T-helper 9 cell (primary cell): ENCODE results near the gene MCCD1.

Source experiments
- DNase-seq: peaks from one replicate; pipeline ENCODE4 v3.0.0-alpha.2; 2020

MCCD1 gene

DNA sequence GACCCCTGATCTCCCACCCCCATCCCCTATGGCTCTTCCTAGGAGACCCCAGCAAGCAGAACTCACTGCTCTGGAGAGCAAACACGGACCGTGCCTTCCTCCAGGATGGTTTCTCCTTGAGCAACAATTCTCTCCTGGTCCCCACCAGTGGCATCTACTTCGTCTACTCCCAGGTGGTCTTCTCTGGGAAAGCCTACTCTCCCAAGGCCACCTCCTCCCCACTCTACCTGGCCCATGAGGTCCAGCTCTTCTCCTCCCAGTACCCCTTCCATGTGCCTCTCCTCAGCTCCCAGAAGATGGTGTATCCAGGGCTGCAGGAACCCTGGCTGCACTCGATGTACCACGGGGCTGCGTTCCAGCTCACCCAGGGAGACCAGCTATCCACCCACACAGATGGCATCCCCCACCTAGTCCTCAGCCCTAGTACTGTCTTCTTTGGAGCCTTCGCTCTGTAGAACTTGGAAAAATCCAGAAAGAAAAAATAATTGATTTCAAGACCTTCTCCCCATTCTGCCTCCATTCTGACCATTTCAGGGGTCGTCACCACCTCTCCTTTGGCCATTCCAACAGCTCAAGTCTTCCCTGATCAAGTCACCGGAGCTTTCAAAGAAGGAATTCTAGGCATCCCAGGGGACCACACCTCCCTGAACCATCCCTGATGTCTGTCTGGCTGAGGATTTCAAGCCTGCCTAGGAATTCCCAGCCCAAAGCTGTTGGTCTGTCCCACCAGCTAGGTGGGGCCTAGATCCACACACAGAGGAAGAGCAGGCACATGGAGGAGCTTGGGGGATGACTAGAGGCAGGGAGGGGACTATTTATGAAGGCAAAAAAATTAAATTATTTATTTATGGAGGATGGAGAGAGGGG lies 44.7 kb downstream of the MCCD1 start:
- DNase-seq: no peak

DNA sequence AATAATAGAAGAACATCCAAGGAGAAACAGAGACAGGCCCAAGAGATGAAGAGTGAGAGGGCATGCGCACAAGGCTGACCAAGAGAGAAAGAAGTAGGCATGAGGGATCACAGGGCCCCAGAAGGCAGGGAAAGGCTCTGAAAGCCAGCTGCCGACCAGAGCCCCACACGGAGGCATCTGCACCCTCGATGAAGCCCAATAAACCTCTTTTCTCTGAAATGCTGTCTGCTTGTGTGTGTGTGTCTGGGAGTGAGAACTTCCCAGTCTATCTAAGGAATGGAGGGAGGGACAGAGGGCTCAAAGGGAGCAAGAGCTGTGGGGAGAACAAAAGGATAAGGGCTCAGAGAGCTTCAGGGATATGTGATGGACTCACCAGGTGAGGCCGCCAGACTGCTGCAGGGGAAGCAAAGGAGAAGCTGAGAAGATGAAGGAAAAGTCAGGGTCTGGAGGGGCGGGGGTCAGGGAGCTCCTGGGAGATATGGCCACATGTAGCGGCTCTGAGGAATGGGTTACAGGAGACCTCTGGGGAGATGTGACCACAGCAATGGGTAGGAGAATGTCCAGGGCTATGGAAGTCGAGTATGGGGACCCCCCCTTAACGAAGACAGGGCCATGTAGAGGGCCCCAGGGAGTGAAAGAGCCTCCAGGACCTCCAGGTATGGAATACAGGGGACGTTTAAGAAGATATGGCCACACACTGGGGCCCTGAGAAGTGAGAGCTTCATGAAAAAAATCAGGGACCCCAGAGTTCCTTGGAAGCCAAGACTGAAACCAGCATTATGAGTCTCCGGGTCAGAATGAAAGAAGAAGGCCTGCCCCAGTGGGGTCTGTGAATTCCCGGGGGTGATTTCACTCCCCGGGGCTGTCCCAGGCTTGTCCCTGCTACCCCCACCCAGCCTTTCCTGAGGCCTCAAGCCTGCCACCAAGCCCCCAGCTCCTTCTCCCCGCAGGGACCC lies 45.6 kb downstream of the MCCD1 start:
- DNase-seq: no peak

DNA sequence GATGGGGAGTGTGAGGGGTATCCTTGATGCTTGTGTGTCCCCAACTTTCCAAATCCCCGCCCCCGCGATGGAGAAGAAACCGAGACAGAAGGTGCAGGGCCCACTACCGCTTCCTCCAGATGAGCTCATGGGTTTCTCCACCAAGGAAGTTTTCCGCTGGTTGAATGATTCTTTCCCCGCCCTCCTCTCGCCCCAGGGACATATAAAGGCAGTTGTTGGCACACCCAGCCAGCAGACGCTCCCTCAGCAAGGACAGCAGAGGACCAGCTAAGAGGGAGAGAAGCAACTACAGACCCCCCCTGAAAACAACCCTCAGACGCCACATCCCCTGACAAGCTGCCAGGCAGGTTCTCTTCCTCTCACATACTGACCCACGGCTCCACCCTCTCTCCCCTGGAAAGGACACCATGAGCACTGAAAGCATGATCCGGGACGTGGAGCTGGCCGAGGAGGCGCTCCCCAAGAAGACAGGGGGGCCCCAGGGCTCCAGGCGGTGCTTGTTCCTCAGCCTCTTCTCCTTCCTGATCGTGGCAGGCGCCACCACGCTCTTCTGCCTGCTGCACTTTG lies 46.7 kb downstream of the MCCD1 start, which contains the start of gene TNF:
TSS of gene TNF (plus strand) at position 231 of the 567 bp plus-strand sequence. CDS start at position 408, 177 bp downstream.
- DNase-seq: peak; percentile 77

- DNase-seq: no peak
Observed at GRCh38 chr6:31575952-31576685, 47.4 kb downstream of the MCCD1 start.

DNA sequence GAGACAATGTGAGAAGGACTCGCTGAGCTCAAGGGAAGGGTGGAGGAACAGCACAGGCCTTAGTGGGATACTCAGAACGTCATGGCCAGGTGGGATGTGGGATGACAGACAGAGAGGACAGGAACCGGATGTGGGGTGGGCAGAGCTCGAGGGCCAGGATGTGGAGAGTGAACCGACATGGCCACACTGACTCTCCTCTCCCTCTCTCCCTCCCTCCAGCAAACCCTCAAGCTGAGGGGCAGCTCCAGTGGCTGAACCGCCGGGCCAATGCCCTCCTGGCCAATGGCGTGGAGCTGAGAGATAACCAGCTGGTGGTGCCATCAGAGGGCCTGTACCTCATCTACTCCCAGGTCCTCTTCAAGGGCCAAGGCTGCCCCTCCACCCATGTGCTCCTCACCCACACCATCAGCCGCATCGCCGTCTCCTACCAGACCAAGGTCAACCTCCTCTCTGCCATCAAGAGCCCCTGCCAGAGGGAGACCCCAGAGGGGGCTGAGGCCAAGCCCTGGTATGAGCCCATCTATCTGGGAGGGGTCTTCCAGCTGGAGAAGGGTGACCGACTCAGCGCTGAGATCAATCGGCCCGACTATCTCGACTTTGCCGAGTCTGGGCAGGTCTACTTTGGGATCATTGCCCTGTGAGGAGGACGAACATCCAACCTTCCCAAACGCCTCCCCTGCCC lies 48.3 kb downstream of the MCCD1 start:
- DNase-seq: no peak

GRCh38 chr6:31577579-31577966 lies 48.8 kb downstream of the MCCD1 start:
- DNase-seq: no peak

DNA sequence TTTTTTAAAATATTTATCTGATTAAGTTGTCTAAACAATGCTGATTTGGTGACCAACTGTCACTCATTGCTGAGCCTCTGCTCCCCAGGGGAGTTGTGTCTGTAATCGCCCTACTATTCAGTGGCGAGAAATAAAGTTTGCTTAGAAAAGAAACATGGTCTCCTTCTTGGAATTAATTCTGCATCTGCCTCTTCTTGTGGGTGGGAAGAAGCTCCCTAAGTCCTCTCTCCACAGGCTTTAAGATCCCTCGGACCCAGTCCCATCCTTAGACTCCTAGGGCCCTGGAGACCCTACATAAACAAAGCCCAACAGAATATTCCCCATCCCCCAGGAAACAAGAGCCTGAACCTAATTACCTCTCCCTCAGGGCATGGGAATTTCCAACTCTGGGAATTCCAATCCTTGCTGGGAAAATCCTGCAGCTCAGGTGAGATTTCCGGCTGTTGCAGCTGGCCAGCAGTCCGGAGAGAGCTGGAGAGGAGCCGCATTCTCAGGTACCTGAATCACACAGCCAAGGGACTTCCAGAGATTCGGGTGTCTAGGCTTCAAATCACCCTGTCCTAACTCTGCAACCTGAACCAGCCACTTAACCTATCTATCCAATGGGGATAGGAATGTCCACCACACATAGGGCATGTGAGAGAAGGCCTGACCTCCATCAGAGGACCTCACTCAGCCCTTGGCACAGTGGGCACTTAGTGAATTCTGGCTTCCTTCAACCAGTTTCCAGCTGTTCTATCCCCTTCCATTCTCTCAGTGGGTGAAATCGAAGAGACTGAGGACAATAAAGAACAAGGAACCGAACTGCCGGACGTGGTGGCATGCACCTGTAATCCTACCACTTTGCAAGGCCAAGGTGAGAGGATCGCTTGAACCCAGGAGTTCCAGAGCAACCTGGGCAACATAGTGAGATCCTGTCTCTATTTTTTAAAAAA lies 49.7 kb downstream of the MCCD1 start:
- no peak for DNase-seq

DNA sequence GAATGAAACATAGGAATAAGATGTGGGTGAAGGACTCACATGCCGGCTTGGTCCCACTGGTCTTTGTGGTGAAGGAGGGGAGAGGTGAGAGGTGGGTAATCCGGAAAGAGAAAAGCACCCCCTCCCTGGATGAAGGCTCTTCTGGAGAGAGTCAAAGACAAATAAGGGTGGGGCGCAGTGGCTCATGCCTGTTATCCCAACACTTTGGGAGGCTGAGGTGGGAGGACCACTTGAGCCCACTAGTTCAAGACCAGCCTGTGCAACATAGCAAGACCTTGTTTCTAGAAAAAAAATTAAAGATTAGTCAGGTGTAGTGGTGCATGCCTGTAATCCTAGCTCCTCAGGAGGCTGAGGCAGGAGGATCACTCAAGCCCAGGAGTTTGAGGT lies 50.4 kb downstream of the MCCD1 start:
- no peak for DNase-seq
